NB4 (cell line): Measurements from ENCODE around the gene F8A1.
"Not testable (repeated sequence)": the region's sequence is repeated elsewhere in the genome, so short reads cannot be mapped to it uniquely, and the experiment has no call there.

ENCODE experiments used
- CTCF ChIP-seq: IDR thresholded peaks from one replicate; pipeline ENCODE4 v1.5.1; 2012; ENCODE audit warnings: low read depth, low read length
- MAX ChIP-seq: IDR thresholded peaks from 2 replicates; pipeline ENCODE4 v1.6.1; 2011; ENCODE audit warnings: low read depth, low read length
- MYC ChIP-seq: IDR thresholded peaks from 2 replicates; pipeline ENCODE4 v1.6.1; 2011; ENCODE audit warnings: low read depth, low read length
- POLR2A ChIP-seq: IDR thresholded peaks from 2 replicates; pipeline ENCODE4 v1.6.1; 2011; ENCODE audit warnings: mild to moderate bottlenecking; ENCODE audit not compliant: insufficient read length; ENCODE audit errors: extremely low read depth

GRCh38 chrX:154886069-154886788 is at the start of gene F8A1:
- not testable (repeated sequence) for TF ChIP-seq POLR2A, CTCF, MYC, MAX
